Inflammatory macrophage treated with lipopolysaccharide for 4 hours (primary cell): ENCODE data around the gene PLEKHG2.
"Not testable (repeated sequence)": the region's sequence is repeated elsewhere in the genome, so short reads cannot be mapped to it uniquely, and the experiment has no call there.

Source experiments
- DNase-seq: peaks from one replicate; pipeline ENCODE4 v3.0.0-alpha.2; 2020

PLEKHG2 gene, protein sequence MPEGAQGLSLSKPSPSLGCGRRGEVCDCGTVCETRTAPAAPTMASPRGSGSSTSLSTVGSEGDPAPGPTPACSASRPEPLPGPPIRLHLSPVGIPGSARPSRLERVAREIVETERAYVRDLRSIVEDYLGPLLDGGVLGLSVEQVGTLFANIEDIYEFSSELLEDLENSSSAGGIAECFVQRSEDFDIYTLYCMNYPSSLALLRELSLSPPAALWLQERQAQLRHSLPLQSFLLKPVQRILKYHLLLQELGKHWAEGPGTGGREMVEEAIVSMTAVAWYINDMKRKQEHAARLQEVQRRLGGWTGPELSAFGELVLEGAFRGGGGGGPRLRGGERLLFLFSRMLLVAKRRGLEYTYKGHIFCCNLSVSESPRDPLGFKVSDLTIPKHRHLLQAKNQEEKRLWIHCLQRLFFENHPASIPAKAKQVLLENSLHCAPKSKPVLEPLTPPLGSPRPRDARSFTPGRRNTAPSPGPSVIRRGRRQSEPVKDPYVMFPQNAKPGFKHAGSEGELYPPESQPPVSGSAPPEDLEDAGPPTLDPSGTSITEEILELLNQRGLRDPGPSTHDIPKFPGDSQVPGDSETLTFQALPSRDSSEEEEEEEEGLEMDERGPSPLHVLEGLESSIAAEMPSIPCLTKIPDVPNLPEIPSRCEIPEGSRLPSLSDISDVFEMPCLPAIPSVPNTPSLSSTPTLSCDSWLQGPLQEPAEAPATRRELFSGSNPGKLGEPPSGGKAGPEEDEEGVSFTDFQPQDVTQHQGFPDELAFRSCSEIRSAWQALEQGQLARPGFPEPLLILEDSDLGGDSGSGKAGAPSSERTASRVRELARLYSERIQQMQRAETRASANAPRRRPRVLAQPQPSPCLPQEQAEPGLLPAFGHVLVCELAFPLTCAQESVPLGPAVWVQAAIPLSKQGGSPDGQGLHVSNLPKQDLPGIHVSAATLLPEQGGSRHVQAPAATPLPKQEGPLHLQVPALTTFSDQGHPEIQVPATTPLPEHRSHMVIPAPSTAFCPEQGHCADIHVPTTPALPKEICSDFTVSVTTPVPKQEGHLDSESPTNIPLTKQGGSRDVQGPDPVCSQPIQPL (N-terminal part only)

DNA sequence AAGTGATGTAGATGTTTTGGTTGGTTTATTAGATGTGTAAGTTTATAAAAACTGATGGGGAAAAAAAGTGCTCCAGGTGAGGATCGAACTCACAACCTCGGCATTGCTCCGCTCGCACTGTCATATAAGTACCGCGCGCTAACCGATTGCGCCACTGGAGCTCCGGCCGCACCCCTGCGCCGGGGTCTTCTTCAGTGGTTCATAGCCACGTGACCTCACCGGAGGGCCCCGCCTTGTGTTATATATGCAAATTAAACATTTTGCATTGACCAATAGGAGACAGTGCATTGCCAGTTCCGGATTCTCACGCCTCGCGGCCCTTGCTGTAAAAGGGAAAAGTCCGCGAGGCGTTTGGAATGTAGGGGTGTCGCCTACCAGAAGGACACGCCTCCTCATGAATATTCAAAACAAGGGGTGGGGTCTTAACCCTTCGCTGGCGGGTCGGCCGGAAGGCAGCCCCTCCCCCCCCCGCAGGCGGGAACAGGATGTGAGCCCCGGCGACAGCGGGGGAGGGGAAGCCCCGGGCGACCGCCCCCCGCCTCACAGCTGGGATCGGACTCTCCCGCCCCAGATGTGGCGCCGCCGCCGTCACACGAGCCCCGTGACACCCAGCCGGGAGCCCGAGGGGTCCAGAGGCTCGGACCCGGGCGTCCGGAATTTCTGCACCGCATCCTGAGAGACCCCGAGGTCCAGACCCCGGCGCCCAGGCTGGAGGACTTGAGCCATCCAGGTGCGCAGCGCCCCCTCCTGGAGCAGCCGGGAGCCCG lies at the start of gene PLEKHG2:
TSS of gene PLEKHG2 (plus strand) at position 570 of the 767 bp plus-strand sequence. CDS start 1,418 bp downstream, outside the sequence.
- DNase-seq = peak; percentile 100

DNA sequence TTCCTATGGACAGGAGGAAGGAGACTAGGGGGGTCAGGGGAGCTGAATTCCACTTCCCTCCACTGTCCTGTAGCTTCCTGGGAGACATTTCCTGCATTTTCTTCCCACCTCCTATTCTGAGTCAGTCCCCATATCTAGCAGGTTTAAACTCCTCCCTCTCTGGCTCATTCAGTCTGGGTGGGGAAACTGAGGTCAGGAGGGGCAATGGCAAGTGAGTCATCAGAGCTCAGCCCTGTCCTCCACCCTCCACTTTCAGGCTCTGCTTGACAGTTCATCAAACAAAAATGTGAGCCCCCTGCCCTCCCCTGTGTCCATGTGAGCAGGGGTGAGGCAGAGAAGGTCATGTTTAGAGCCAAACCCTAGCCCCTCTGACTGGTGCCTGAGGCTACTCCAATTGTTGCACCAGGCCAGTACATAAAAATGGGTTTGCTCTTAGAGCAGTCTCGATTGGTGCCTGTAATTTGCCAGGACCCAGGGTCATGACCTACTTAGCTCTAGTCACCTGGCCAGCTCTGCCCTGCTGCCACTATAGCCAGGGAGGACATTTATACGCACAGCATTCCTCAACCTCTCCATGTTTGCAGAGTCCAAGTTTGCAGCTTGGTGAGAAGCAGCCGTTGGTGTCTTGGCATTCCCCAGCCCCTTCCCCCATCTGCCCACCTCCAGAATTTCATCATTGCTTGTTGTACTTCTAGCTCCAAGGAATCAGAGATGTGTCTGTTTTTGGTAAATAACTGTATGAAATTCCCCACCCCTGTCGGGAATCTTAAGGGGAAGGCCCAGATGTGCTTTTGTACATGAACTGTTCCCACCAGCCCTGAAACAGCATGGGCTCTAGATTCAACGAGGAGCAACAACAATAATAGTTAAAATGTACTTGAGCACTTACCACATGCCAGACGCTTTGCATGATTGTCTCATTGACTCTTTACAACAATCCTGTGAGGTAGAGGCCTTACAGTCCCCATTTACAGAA lies 49.5 kb upstream of the PLEKHG2 start:
- DNase-seq = no peak

- DNase-seq = no peak
These were observed 48.5 kb upstream of the PLEKHG2 start for GRCh38 chr19:39363901-39364457.

DNA sequence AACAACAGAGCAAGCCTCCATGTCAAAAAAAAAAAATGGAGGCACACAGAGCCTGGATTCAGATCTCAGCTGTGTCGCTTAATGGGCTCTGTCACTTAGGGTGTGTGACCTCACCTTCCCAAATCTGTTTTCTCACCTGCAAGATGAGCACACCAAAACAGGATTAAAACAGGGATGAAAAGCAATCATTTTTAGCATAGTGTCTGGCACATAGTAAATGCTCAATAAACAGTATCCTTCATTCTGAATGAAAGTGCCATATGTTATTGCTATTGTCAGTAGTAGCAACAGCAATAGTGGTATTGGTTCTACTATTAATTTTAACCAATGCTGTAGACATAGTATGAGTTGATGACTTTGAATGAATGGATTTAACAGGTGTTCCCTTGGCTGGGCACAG lies 46.9 kb upstream of the PLEKHG2 start:
- no peak for DNase-seq

- DNase-seq = no peak
These were observed 43.3 kb upstream of the PLEKHG2 start for GRCh38 chr19:39369200-39369599.

DNA sequence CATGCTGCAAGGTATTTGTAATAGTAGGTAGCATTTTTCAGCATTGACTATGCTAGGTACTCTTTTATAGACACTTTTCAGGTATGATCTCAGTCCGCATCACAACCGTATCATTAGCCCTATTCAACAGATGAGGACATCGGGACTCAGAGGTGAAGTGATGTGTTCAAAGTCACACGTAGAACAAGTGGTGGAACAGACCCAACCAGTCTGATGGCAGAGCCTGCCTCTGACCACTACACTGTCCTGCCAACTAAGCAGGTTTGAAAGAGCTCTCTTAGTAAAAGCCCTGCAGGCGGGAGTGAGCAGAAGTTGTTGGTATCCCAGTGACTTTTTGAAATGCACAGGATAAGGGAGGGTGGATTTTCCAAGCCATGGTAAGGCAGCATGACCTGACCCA lies 41.7 kb upstream of the PLEKHG2 start:
- DNase-seq = no peak

GRCh38 chr19:39372047-39372802 lies 40.2 kb upstream of the PLEKHG2 start:
- DNase-seq = no peak

GRCh38 chr19:39372941-39373340 lies 39.5 kb upstream of the PLEKHG2 start:
- no peak for DNase-seq

- no peak for DNase-seq
These were observed 36.5 kb upstream of the PLEKHG2 start for GRCh38 chr19:39375929-39376328.

DNA sequence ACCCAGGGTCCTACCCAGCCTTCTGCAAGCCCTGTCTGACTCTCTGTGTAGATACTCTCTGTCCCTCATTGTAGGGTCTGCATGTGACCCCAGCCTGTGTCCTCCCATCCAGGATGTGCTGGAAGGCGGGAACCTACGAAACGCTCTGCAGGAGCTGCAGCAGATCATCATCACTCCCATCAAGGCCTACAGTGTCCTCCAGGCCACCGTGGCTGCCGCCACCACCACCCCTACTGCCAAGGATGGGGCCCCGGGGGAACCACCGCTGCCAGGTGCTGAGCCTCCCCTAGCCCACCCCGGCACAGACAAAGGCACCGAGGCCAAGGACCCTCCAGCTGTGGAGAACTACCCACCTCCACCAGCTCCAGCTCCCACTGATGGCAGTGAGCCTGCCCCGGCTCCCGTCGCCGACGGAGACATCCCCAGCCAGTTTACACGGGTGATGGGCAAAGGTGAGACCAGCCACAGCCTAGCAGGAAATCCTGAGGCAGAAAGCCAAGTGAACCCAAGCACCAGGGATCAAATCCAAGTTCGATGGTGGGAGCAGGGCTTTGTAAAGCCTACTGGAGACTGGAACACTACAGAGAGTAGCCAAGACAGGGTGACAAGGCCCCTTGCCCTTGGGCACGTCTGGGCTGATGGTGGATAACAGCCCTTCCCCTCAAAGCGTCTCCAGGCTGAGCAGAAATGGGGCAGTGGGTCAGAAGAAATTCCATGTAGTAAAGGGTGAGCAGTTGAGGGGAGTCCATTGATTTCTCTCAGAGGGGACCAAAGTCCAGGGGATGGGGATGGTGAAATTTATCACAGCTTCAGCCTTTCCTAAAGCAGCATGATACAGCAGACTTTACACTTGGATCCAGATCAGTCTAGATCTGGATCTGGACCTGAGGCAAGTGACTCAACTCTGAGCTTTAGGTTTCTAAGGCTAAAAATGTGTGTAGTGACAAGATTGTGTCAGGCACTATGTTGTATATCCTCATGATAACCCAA lies 34.8 kb upstream of the PLEKHG2 start:
- DNase-seq = no peak

DNA sequence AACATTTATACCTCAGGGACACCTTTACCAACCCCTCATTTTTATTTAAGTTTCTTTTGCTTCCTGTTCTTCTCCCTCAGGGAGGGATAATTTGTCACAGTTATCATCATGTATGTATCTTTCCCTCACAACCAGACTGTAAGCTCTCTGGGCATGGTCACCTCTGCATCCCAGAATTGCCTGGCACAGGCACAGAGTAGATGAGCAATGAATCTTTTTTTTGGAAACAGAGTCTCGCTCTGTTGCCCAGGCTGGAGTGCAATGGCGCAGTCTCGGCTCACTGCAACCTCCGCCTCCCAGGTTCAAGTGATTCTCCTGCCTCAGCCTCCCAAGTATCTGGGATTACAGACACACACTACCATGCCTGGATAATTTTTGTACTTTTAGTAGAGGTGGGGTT lies 33.1 kb upstream of the PLEKHG2 start:
- not testable (repeated sequence) for DNase-seq

DNA sequence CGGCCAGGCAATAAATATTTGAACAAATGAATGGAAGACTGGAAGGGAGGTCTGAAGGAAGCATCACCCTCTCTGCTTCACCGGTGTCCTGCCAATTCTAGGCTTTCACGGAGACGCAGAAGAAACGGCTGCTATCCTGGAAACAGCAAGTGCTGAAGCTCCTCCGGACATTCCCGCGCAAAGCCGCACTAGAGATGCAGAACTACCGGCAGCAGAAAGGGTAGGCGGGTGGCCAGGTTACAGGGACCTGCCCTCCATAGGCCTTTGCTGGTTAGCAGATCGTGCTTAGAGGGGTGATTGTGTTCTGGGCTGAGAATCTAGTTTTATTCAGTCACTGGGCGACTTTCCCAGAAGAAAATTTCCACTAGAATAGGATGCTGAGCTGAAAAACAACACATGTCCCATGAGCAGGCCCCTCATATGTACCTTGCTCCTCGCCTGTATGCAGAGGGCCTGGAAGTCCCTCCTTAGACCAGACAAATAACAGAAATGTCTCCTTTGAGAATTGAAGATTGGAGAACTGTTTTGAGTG lies 32.5 kb upstream of the PLEKHG2 start:
- no peak for DNase-seq

GRCh38 chr19:39380521-39381502 lies 31.7 kb upstream of the PLEKHG2 start:
- DNase-seq = no peak

GRCh38 chr19:39381910-39382611 lies 30.4 kb upstream of the PLEKHG2 start:
- no peak for DNase-seq

DNA sequence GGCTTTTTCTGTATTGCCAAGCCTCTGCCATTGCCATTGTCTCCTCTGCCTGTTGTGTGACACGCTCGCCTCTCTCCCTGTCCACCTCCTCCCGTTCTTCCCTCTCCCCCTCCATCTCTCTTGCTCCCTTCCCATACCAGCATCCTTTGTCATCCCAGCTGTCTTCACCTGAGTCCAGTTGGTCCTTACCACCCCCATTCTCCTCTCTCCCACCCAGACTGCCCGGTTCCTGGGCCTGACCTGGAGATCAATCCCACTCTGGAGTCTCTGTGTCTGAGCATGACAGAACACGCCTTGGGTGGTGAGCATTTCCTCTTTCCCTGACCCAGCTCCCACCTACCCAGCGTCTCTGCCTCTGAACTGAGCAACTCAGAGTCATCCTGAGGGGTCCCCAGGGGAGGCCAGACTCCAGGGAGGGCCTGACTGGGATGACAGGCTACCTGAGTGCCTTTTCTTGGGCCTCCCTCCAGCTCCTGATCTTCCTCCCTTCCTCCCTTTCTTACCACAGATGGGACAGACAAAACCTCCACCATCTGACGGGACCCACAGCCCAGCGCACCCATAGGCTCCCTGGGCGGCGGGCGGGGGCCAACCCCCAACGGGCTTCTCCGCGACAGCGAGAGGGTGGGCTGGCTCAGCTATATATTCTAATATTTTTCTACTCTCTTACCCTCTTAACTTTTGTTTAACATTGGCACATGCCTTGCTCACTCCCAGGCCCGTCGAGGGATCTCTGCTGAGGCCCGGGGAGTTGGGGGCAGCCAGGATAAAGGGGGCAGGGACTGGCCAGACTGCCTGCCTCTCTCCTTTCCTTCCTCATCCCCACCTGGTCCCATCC lies 29.3 kb upstream of the PLEKHG2 start:
- DNase-seq = no peak
